GM12878 (cell line): ENCODE results near the gene UAP1L1. TPM values are rescaled to one million over a fixed set of nuclear protein-coding genes. Genes with fewer than 3 reads are reported as not detected.

Experiments used
- ATAC-seq: fragments of 200-7000 bp; cut with Tn5 transposase; 3 replicates; pipeline ENCODE4 v1.9.1; 2020; ENCODE audit warnings: mild to moderate bottlenecking, moderate library complexity
- BruUV-seq: library from RNA; stranded (reverse); fragments of 400-500 nt; replicated peaks from 2 replicates; lab custom pipeline; 2021; lab: Mats Ljungman, UMichigan
- CTCF ChIA-PET: fragments of 300-600 bp; sonication (Branson Sonifier 250); formaldehyde crosslinking; extraction: SDS; loops from one replicate; lab custom pipeline; 2021; ENCODE audit warnings: inconsistent platforms; lab: Yijun Ruan, JAX
- POLR2A ChIA-PET: fragments of 350-600 bp; formaldehyde crosslinking; extraction: SDS; loops from one replicate; lab custom pipeline; 2021; ENCODE audit warnings: inconsistent platforms; lab: Charles Lee
- RAD21 ChIA-PET: fragments of 300-600 bp; sonication (Branson Sonifier 250); formaldehyde crosslinking; loops from one replicate; lab custom pipeline; 2023; ENCODE audit warnings: antibody characterized with exemption; ENCODE audit not compliant: unreplicated experiment; lab: Charles Lee
- SMC1A ChIA-PET: fragments of 300-600 bp; sonication (Branson Sonifier 250); formaldehyde crosslinking; loops from one replicate; lab custom pipeline; 2023; ENCODE audit not compliant: unreplicated experiment, uncharacterized antibody; lab: Charles Lee
- DNase-seq: peaks from one replicate; pipeline ENCODE4 v3.0.0-alpha.2; 2011; ENCODE audit warnings: low read depth, low spot score
- FAIRE-seq: peaks from 3 replicates; lab custom pipeline; 2011; peaks lifted over from hg19 to GRCh38; lab: Jason Lieb, UNC
- H2AFZ ChIP-seq: 2 replicates; pipeline ENCODE4 v1.6.0; 2011; ENCODE audit warnings: low read depth, low read length, control low read depth; ENCODE audit not compliant: control insufficient read depth
- H3K27ac ChIP-seq: 2 replicates; pipeline ENCODE4 v1.5.1; 2011; ENCODE audit warnings: control low read depth; ENCODE audit not compliant: control insufficient read depth, insufficient read depth
- H3K27me3 ChIP-seq, 2 experiments: replicated peaks in 1 of 2; 2 replicates each; pipeline versions ENCODE4 v1.6.0 to v1.6.1; 2011; ENCODE audit warnings: low read length in 1 of 2; ENCODE audit not compliant: control insufficient read depth in 2 of 2, insufficient read depth in 2 of 2
- H3K36me3 ChIP-seq, 2 experiments: 2 replicates each; pipeline ENCODE4 v1.5.1; 2011; ENCODE audit warnings: low read length in 1 of 2; ENCODE audit not compliant: control insufficient read depth in 2 of 2, insufficient read depth in 2 of 2
- H3K4me1 ChIP-seq: 2 replicates; pipeline ENCODE4 v1.6.1; 2011; ENCODE audit warnings: mild to moderate bottlenecking, low read length, moderate library complexity, mixed read lengths; ENCODE audit not compliant: control insufficient read depth, insufficient read depth
- H3K4me2 ChIP-seq: 2 replicates; pipeline ENCODE4 v1.6.0; 2011; ENCODE audit warnings: control low read depth; ENCODE audit not compliant: control insufficient read depth, insufficient read depth
- H3K4me3 ChIP-seq: fragments of 200-600 bp; sonication (generic); 2 replicates; pipeline ENCODE4 v1.5.1; 2016
- H3K79me2 ChIP-seq: 2 replicates; pipeline ENCODE4 v1.6.0; 2011; ENCODE audit warnings: low read length; ENCODE audit not compliant: control insufficient read depth, insufficient read depth
- H3K9ac ChIP-seq: 2 replicates; pipeline ENCODE4 v1.8.0; 2011; ENCODE audit warnings: low read length, control low read depth, mixed read lengths; ENCODE audit not compliant: control insufficient read depth, insufficient read depth
- H3K9me3 ChIP-seq: replicated peaks from 3 replicates; pipeline ENCODE4 v1.5.1; 2011; ENCODE audit warnings: mild to moderate bottlenecking, low read length; ENCODE audit not compliant: control insufficient read depth, insufficient read depth
- H4K20me1 ChIP-seq: 2 replicates; pipeline ENCODE4 v1.6.0; 2011; ENCODE audit not compliant: control insufficient read depth, insufficient read depth
- ASH2L ChIP-seq: fragments of 300-600, 200-600 bp; sonication (generic); IDR thresholded peaks from 2 replicates; pipeline ENCODE4 v1.6.1; 2017; ENCODE audit warnings: low read depth, mild to moderate bottlenecking, borderline replicate concordance
- BACH1 ChIP-seq: fragments of 450-650 bp; IDR thresholded peaks from 2 replicates; pipeline ENCODE4 v1.6.1; 2017; ENCODE audit warnings: mild to moderate bottlenecking, borderline replicate concordance
- CBX5 ChIP-seq: sonication (generic); IDR thresholded peaks from 2 replicates; pipeline ENCODE4 v1.6.1; 2016; ENCODE audit warnings: low read depth, moderate library complexity, mild to moderate bottlenecking, inconsistent platforms
- ESRRA ChIP-seq: IDR thresholded peaks from 2 replicates; pipeline ENCODE4 v1.6.1; 2012; ENCODE audit warnings: mild to moderate bottlenecking, low read length, improper control_type of control experiment
- LARP7 ChIP-seq: fragments of 450-650 bp; IDR thresholded peaks from 2 replicates; pipeline ENCODE4 v1.6.1; 2017; ENCODE audit warnings: mild to moderate bottlenecking
- NFYA ChIP-seq: IDR thresholded peaks from 2 replicates; pipeline ENCODE4 v1.6.1; 2011; ENCODE audit warnings: low read depth, mild to moderate bottlenecking, low read length, improper control_type of control experiment, borderline replicate concordance
- POLR2AphosphoS2 ChIP-seq: IDR thresholded peaks from 2 replicates; pipeline ENCODE4 v1.6.1; 2011; ENCODE audit warnings: low read depth, mild to moderate bottlenecking, low read length, improper control_type of control experiment, moderate library complexity
- SMAD1 ChIP-seq: fragments of 450-650 bp; IDR thresholded peaks from 2 replicates; pipeline ENCODE4 v1.6.1; 2018; ENCODE audit warnings: mild to moderate bottlenecking, low read depth; ENCODE audit not compliant: partially characterized antibody
- STAT3 ChIP-seq: IDR thresholded peaks from 2 replicates; pipeline ENCODE4 v1.6.1; 2011; ENCODE audit warnings: low read depth, low read length, improper control_type of control experiment
- SUPT20H ChIP-seq: IDR thresholded peaks from 2 replicates; pipeline ENCODE4 v1.6.1; 2011; ENCODE audit warnings: low read depth, mild to moderate bottlenecking, low read length, moderate library complexity, borderline replicate concordance; ENCODE audit not compliant: control insufficient read depth
- ZBTB40 ChIP-seq: fragments of 450-650 bp; IDR thresholded peaks from 2 replicates; pipeline ENCODE4 v1.6.1; 2016; ENCODE audit warnings: mild to moderate bottlenecking, moderate library complexity, borderline replicate concordance
- ZNF384 ChIP-seq: IDR thresholded peaks from 2 replicates; pipeline ENCODE4 v1.6.1; 2012; ENCODE audit warnings: low read depth, mild to moderate bottlenecking, low read length, improper control_type of control experiment, borderline replicate concordance
- ZNF622 ChIP-seq: fragments of 450-650 bp; IDR thresholded peaks from 2 replicates; pipeline ENCODE4 v1.6.1; 2017; ENCODE audit warnings: mild to moderate bottlenecking, inconsistent platforms
- WGBS: methylation state at CpG from one replicate; pipeline ENCODE4 v1.1.6; 2016; ENCODE audit warnings: low lambda C conversion rate; ENCODE audit not compliant: insufficient replicate concordance, insufficient coverage; ENCODE audit errors: missing lambda C conversion rate; 5-methylcytosine and 5-hydroxymethylcytosine counted together
- in situ Hi-C: fragments of 300-500 bp; cut with MboI; formaldehyde crosslinking; loops from 9 replicates; pipeline ENCODE4 v1.14.3; 2018; ENCODE audit warnings: mixed read lengths
- intact Hi-C: fragments of 100-400 bp; cut with micrococcal nuclease; formaldehyde crosslinking; loops from one replicate; pipeline ENCODE4 v1.14.2; 2022; ENCODE audit not compliant: unreplicated experiment
- polyA plus RNA-seq, 11 experiments: library from polyadenylated mRNA; depleted of rRNA in 4 of 11; unstranded in 6 of 11; stranded (reverse) in 5 of 11; fragments of >200 nt; fragmentation: Nextera tagmentation in 4 of 11; fragmentation: Illumina TruSeq in 1 of 11; extraction: Ambion mirVana in 4 of 11; extraction: Trizol in 1 of 11; gene quantifications; 1 replicate in 1 of 11; 2 replicates in 10 of 11; pipeline versions ENCODE4 v1.2.1 to v1.2.3, GENCODE V29; 2011 to 2016; ENCODE audit warnings: inconsistent platforms in 2 of 11, missing spikeins in 2 of 11, low read depth in 1 of 11
- total RNA-seq, 4 experiments: library from RNA; depleted of rRNA in 3 of 4; stranded (reverse); fragments of >200 nt in 3 of 4; fragmentation: Illumina TruSeq in 1 of 4; extraction: Trizol in 1 of 4; gene quantifications; 2 replicates each; pipeline versions ENCODE4 v1.2.1 to v1.2.3, GENCODE V29; 2013 to 2021
- TF ChIP-seq, protein P1 (sequence below): IDR thresholded peaks from 2 replicates; pipeline ENCODE4 v1.6.1; 2011; ENCODE audit warnings: borderline replicate concordance, low read depth, mild to moderate bottlenecking, moderate library complexity, mixed read lengths, low read length; ENCODE audit not compliant: insufficient read depth; ENCODE audit errors: extremely low read length
- TF ChIP-seq, protein P2 (sequence below): fragments of 450-650 bp; IDR thresholded peaks from 2 replicates; pipeline ENCODE4 v1.6.1; 2016; ENCODE audit warnings: mild to moderate bottlenecking

UAP1L1 gene
- total and polyA plus RNA-seq, 10 of the 15 experiments (the other 5 are each of a cell fraction or from before 2014, with no cell fraction given), result 0.29 to 15.7 (median 5.8) TPM

- TF ChIP-seq ZBTB40 (no peak), ASH2L (no peak), SMAD1 (no peak), ZNF384 (no peak)
- TF ChIP-seq, protein P1, sequence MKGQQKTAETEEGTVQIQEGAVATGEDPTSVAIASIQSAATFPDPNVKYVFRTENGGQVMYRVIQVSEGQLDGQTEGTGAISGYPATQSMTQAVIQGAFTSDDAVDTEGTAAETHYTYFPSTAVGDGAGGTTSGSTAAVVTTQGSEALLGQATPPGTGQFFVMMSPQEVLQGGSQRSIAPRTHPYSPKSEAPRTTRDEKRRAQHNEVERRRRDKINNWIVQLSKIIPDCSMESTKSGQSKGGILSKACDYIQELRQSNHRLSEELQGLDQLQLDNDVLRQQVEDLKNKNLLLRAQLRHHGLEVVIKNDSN, result no peak
These were observed 26.7 kb upstream of the UAP1L1 start (continued) for GRCh38 chr9:137050570-137050969.

DNA sequence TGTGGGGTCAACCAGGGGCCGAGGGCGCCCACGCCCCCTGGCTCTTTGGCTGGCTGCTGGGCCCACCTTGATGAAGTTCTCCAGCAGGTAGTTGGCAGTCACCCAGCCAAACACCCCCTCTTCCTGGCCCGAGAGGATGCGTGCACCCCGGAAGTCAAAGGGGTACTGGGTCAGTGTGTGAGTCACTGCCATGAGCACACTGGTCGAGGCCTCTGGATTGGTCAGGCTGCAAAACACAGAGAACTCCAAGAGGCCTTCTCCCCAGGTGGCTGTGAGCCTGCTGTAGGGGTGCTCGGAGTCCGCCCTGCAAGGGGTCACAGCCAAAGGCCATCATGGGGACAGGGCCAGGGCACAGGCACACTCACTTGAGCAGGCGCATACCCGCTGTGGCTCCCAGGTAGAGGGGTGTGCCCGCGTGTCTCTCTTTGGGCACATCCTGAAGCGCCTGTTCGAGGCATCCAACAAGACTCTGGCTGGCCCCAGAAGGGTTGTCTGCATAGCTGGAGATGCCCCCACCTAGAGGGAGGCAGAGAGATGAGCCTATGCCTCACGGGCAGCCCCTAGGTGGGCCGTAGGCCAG is 26.1 kb upstream of the UAP1L1 start:
- intact Hi-C loops, result no loop called here
- SMC1A ChIA-PET, result no interaction called here
- TF ChIP-seq ESRRA (no peak), ZNF622 (no peak), NFYA (no peak), BACH1 (no peak), SUPT20H (no peak), CBX5 (no peak), POLR2AphosphoS2 (no peak), STAT3 (no peak), LARP7 (no peak)
- TF ChIP-seq, protein P2, sequence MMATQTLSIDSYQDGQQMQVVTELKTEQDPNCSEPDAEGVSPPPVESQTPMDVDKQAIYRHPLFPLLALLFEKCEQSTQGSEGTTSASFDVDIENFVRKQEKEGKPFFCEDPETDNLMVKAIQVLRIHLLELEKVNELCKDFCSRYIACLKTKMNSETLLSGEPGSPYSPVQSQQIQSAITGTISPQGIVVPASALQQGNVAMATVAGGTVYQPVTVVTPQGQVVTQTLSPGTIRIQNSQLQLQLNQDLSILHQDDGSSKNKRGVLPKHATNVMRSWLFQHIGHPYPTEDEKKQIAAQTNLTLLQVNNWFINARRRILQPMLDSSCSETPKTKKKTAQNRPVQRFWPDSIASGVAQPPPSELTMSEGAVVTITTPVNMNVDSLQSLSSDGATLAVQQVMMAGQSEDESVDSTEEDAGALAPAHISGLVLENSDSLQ, result no peak

More for the DNA sequence above, 26.1 kb upstream of the UAP1L1 start:
- ChIA-PET POLR2A (no interaction called here), RAD21 (no interaction called here), CTCF (no interaction called here)
- Histone ChIP-seq H2AFZ (no peak overlapping the region), H3K9me3 (no peaks in the 10 kb centered on the region), H3K27ac (no peak overlapping the region), H3K79me2 (no peaks in the 10 kb centered on the region), H3K9ac (no peak overlapping the region), H4K20me1 (no peaks in the 10 kb centered on the region), H3K36me3 (no peaks in the 10 kb centered on the region), H3K27me3 (peaks cover 11 to 18% of the 10 kb centered on the region in 2 experiments; a peak in 3 of 4 replicates), H3K4me3 (no peak overlapping the region), H3K4me1 (no peaks in the 10 kb centered on the region), H3K4me2 (no peak overlapping the region)
- in situ Hi-C loops, result no loop called here
- DNase-seq (no peak), ATAC-seq (no peak), FAIRE-seq (no peak)
- BruUV-seq, result no TSS peak
- WGBS, result 54% methylated on average over 17 of the region's 17 CpGs
